SW 1271 (cell line): ENCODE data around the gene RNF144B.
"Not testable (repeated sequence)": the region's sequence is repeated elsewhere in the genome, so short reads cannot be mapped to it uniquely, and the experiment has no call there.

Source experiments
- DNase-seq, 2 experiments: peaks; one replicate each; lab custom pipeline; 2025; lab: John Stamatoyannopoulos, UW

RNF144B gene

DNA sequence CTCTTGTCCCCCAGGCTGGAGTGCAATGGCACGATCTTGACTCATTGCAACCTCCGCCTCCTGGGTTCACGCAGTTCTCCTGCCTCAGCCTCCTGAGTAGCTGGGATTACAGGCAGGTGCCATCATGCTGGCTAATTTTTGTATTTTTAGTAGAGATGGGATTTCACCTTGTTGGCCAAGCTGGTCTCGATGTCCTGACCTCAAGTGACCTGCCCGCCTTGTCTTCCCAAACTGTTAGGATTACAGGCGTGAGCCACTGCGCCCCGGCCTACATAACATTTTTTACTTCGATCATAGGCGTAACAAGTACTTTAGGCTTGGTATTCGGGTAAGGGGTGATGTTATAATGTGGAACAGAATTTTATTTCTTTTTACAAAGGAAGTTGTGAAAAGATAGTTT lies 22.5 kb downstream of the RNF144B start:
- DNase-seq = not testable (repeated sequence)

- no peak for DNase-seq
Measured at GRCh38 chr6:18410412-18410811, 23.3 kb downstream of the RNF144B start.

- DNase-seq = no peak
Measured at GRCh38 chr6:18412068-18412467, 24.9 kb downstream of the RNF144B start.

GRCh38 chr6:18412644-18413043 lies 25.5 kb downstream of the RNF144B start:
- no peak for DNase-seq

DNA sequence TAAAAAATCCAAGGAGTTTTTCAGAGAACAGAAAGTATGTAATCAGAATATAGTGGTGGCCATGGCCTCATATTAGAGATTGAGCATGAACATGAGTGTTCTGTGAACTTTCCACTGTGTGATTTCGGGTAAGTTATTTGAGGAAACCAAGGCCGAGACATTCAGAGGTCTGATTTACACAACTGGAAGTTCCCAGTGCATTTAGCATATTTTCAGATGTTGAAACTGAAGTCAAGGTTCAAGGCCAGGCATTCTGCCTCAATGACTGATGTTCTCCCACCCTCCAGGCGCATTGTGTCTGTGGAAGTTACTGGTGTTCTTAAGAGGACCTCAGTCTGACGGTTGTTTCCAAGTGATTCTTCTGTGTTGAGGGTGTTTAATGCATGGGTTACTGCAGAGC lies 26.2 kb downstream of the RNF144B start:
- DNase-seq = no peak

- DNase-seq = no peak
Measured at GRCh38 chr6:18414116-18414515, 27.0 kb downstream of the RNF144B start.

DNA sequence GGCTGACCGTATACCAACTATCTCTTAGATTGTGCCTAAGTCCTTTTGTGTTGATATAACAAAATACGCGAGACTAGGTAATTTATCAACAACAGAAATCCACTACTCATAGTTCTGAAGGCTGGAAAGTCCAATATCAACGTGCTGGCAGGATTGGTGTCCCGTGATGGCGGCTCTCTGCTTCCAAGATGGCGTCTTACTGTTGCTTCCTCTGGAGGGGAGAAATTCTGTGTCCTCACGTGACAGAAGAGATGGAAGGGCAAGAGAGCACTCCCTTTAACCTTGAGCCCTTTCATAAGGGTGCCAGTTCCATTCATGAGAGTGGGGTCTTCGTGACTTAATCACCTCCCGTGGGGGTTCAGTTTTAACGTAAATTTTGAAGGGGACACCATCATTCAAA lies 28.1 kb downstream of the RNF144B start:
- no peak for DNase-seq

GRCh38 chr6:18415671-18416340 lies 28.7 kb downstream of the RNF144B start:
- DNase-seq = no peak

- no peak for DNase-seq
Measured at GRCh38 chr6:18416341-18416679, 29.2 kb downstream of the RNF144B start.

DNA sequence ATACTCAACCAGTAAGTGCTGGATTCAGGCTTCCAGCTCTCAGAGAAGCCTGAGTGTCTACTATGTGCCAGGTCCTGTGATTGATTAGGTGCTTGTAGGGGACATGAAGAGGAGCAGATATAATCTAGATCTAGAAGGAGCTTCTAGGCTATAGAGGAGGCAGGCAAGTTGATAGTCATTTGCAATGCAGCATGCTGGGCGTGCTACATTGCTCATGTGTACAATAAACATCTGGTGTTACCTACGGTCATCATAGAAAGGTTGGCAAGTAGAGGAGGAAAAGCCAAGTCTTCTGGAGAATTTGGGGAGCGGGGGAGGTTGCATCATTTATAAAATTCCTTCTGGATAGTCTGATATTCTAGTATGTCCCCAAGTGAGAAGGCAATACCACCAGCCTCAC lies 33.2 kb downstream of the RNF144B start:
- DNase-seq = no peak

- DNase-seq = no peak
Measured at GRCh38 chr6:18422136-18422535, 35.0 kb downstream of the RNF144B start.

- no peak for DNase-seq
Measured at GRCh38 chr6:18423426-18423825, 36.3 kb downstream of the RNF144B start.

- no peak for DNase-seq
Measured at GRCh38 chr6:18424201-18424600, 37.1 kb downstream of the RNF144B start.

GRCh38 chr6:18425218-18425617 lies 38.1 kb downstream of the RNF144B start:
- DNase-seq = no peak

GRCh38 chr6:18427296-18427695 lies 40.1 kb downstream of the RNF144B start:
- no peak for DNase-seq

GRCh38 chr6:18429655-18430297 lies 42.6 kb downstream of the RNF144B start:
- DNase-seq = no peak

- DNase-seq = no peak
Measured at GRCh38 chr6:18431581-18431980, 44.4 kb downstream of the RNF144B start.

DNA sequence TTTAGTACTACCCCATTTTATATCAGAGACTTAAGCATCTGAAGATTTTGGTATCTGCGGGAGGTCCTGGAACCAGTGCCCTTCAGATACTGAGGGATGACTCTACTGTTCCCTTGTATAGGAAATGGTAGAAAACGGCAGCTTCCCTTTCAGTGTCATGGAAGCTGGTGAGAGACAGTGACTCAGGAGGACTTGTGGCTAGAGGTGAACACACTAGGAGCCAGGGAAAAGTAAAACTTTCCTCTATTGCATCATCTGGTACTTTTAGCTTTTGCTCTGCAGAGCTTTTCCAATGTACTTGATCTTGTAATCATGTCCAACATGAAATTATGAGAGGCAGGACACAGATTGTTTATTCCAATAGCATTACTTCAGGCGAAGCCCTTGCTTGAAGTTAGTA lies 45.0 kb downstream of the RNF144B start:
- no peak for DNase-seq

DNA sequence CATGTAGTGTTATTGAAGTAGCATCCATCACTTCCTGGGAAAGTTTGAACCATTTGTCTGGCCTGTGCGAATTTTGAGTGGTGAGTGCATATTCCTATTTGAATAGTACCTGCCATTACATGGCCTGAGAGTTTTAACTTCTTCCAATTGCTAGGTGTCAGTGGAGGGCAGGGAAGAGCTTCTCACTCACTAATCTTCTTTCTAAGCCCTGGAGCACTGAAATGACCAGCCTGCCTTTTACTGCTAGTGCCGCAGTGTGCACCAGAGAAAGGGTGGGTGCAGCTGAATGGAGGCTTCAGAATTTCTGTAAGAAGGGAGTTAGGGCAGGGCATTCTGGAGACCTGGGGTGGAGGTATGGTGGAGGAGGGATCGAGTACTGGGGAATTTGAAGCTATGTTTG lies 45.5 kb downstream of the RNF144B start:
- DNase-seq = no peak

DNA sequence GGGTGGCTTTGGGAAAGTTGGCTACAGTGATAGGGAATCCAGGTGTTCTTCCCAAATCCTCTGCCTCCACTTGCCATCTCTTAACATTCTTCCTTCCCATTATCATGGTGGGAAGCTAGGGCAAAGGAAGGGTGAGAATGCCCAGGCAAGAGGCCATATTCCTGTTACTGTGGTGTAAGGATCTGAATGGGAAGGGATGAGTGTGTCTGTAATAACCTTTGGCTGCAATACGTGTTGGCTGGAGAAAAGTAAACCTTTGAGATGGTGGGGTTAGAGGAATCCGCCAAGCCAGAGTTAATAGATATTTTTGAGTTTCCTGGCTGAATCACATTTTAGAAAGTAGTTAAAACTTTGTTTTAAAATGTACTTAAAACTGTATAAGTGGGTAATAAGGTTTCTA lies 45.9 kb downstream of the RNF144B start:
- DNase-seq = no peak

DNA sequence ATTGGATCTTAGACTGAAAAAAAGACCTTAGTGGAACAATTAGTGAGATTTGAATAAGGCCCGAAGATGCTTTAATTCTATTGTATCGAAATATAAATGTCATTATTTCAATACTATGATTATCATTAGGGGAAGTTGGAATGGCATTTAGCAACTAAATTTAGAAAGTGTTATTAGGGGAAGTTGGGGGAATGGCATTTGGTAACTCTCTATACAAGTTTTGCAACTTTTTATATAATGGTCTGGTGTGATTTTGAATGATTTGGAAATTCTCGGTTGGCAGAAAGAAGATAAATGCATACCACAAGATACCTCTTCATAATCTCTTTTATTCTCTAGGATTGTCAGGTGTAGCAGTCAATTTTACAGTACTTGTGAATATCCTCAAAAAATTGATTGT lies 49.2 kb downstream of the RNF144B start:
- no peak for DNase-seq

- no peak for DNase-seq
Measured at GRCh38 chr6:18439581-18439980, 52.4 kb downstream of the RNF144B start.

DNA sequence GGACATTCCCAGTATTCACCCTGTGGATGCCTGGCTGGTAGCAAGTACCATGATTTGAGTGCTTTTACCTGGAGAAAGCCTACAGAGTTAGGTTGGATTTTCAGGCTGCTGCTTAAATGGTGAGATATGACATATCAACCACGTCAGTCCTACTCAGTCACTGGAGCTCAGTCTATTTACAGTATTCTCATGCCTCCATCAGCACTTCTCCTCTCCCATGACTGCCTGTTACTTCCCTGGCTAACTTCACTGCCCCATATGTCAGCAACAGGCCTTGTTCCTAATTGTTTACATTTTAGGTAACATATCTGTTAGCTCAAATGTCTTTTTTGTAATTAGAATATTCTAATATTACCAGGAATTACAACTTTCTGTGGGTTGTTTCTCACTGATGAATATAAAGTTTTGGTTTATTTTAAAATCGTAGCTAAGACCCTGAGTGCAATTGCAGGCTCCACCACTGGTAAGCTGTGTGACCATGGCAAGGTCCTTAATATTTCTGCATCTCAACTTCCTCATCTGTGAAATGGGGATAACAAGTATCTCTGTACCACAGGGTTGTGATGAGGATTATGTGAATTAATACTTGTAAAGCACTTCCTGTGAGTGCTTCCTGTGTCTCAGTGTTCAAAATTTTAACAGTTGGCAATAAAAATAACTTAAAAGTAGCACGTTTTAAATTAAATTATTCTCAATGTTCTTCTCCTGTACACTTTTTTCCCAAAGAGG lies 54.3 kb downstream of the RNF144B start:
- DNase-seq = no peak
